ENCODE data around the gene PIN4. TPM values are rescaled to one million over a fixed set of nuclear protein-coding genes. Genes with fewer than 3 reads are reported as not detected.
"Not testable (repeated sequence)": the region's sequence is repeated elsewhere in the genome, so short reads cannot be mapped to it uniquely, and the experiment has no call there.

Gene PIN4
- total and polyA plus RNA-seq, 2 experiments from 2014 or later = 3.5 to 80.6 TPM

GRCh38 chrX:72169008-72169728 is 12.4 kb upstream of the PIN4 start:
- H3K27me3 ChIP-seq (ENCODE audit: insufficient read depth) = no peaks in the 10 kb centered on the region
- H3K79me2 ChIP-seq (replicated peaks; ENCODE audit: insufficient read depth) = no peaks in the 10 kb centered on the region
- Mint-ChIP-seq H3K9me3 (no peaks in the 10 kb centered on the region), H3K4me1 (no peaks in the 10 kb centered on the region), H3K4me3 (no peak overlapping the region), H3K36me3 (ENCODE audit: low read depth) (no peaks in the 10 kb centered on the region), H3K27me3 (ENCODE audit: insufficient read depth, low read depth, poor library complexity) (no peaks in the 10 kb centered on the region), H3K27ac (no peak overlapping the region)
- no peak for DNase-seq (ENCODE audit: low spot score)
- H4K20me1 ChIP-seq (replicated peaks; ENCODE audit: insufficient read depth) = no peaks in the 10 kb centered on the region
- H3K4me2 ChIP-seq = no peak overlapping the region
- no peak overlapping the region for H3K27ac ChIP-seq (ENCODE audit: low read depth)
- H2AFZ ChIP-seq = 0 out of 2 replicates have a peak overlapping the region, but pooled peaks have one; percentile 59
- no peaks in the 10 kb centered on the region for H3K4me1 ChIP-seq (ENCODE audit: insufficient read depth)
- H3K4me3 ChIP-seq = no peak overlapping the region
- no peak for TF ChIP-seq JUNB (IDR thresholded peaks at IDR 0.05; ENCODE audit: unreplicated experiment)
- no peak for TF ChIP-seq CTCF (conservative IDR thresholded peaks at IDR 0.05; ENCODE audit: low read depth in 2 of 2)
- TF ChIP-seq CREB1 (CRISPR knock-in tag; IDR thresholded peaks at IDR 0.05; ENCODE audit: low read depth) = no peak
- TF ChIP-seq ZNF114 (CRISPR knock-in tag; IDR thresholded peaks at IDR 0.05) = no peak
- TF ChIP-seq NANOG (IDR thresholded peaks at IDR 0.05; ENCODE audit: borderline replicate concordance) = no peak
- TF ChIP-seq REST (IDR thresholded peaks at IDR 0.05; ENCODE audit: unreplicated experiment) = no peak
- TF ChIP-seq ETS1 (IDR thresholded peaks at IDR 0.05) = no peak
- TF ChIP-seq EZH2 (IDR thresholded peaks at IDR 0.05; ENCODE audit: low read depth, unreplicated experiment) = no peak
- no peak for ATAC-seq
- no peaks in the 10 kb centered on the region for H3F3A ChIP-seq (replicated peaks; ENCODE audit: low read depth)
- no peaks in the 10 kb centered on the region for H3K36me3 ChIP-seq (ENCODE audit: insufficient read depth)
- no peaks in the 10 kb centered on the region for H3K9me2 ChIP-seq (ENCODE audit: insufficient read depth)

DNA sequence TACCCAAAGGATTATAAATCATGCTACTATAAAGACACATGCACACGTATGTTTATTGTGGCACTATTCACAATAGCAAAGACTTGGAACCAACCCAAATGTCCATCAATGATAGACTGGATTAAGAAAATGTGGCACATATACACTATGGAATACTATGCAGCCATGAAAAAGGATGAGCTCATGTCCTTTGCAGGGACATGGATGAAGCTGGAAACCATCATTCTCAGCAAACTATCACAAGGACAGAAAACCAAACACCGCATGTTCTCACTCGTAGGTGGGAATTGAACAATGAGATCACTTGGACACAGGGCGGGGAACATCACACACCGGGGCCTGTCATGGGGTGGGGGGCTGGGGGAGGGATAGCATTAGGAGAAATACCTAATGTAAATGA is 5.3 kb upstream of the PIN4 start:
- not testable (repeated sequence) for H3K36me3 ChIP-seq (ENCODE audit: insufficient read depth); H3K79me2 ChIP-seq (replicated peaks; ENCODE audit: insufficient read depth); H3K4me1 Mint-ChIP-seq; H3K27ac ChIP-seq (ENCODE audit: low read depth); H3K9me2 ChIP-seq (ENCODE audit: insufficient read depth); H3K4me3 ChIP-seq; H3K27me3 ChIP-seq (ENCODE audit: insufficient read depth); H3K4me3 Mint-ChIP-seq; H2AFZ ChIP-seq; H3K4me1 ChIP-seq (ENCODE audit: insufficient read depth); H4K20me1 ChIP-seq (replicated peaks; ENCODE audit: insufficient read depth); H3F3A ChIP-seq (replicated peaks; ENCODE audit: low read depth); H3K4me2 ChIP-seq; DNase-seq (ENCODE audit: low spot score); H3K27me3 Mint-ChIP-seq (ENCODE audit: insufficient read depth, low read depth, poor library complexity); H3K36me3 Mint-ChIP-seq (ENCODE audit: low read depth); H3K27ac Mint-ChIP-seq; ATAC-seq
- H3K9me3 Mint-ChIP-seq = peaks cover 16% of the 10 kb centered on the region; the same call in 2 of the 3 replicates

Data from GM23338 (cell line).